Stimulated activated CD4-positive, alpha-beta T cell treated with anti-CD3 and anti-CD28 coated beads, Interleukin-1b, Interleukin-23, amount 100 ng/mL, for 1 hour (primary cell): Measurements from ENCODE around the gene GGCX.
"Not testable (repeated sequence)": the region's sequence is repeated elsewhere in the genome, so short reads cannot be mapped to it uniquely, and the experiment has no call there.

Experiments
- DNase-seq, 2 donors: peaks; one replicate each; pipeline ENCODE4 v3.0.0-alpha.2; 2020; ENCODE audit warnings: low read depth in 2 of 2

Gene GGCX

DNA sequence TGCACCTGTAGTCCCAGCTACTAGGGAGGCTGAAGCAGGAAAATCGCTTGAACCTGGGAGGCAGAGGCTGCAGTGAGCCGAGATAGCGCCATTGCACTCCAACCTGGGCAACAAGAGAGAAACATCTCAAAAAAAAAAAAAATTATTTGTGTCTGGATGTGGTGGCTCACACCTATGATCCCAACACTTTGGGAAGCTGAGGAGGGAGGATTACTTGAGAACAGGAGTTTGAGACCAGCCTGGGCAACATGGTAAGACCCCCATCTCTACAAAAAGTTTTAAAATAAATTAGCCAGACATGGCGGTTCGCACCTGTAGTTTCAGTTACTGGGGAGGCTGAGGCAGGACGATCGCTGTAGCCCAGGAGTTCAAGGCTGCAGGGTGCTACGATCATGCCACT, 14.4 kb upstream of the GGCX start:
- DNase-seq = no peak

DNA sequence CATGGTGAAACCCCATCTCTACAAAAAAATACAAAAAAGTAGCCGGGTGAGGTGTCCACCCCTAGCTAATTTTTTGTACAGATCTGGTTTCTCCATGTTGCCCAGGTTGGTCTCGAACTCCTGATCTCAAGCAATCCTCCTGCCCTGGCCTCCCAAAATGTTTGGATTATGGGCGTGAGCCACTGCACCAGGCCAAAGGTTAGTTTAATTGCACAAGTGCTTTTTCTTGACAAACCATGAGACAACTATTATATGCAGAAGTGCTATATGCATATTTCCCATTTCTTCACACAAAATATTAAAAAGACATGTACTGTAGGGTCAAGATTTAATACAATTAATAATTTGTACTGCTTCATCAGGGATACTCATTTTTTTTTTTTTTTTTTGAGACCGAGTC, 5.0 kb upstream of the GGCX start:
- no peak for DNase-seq

DNA sequence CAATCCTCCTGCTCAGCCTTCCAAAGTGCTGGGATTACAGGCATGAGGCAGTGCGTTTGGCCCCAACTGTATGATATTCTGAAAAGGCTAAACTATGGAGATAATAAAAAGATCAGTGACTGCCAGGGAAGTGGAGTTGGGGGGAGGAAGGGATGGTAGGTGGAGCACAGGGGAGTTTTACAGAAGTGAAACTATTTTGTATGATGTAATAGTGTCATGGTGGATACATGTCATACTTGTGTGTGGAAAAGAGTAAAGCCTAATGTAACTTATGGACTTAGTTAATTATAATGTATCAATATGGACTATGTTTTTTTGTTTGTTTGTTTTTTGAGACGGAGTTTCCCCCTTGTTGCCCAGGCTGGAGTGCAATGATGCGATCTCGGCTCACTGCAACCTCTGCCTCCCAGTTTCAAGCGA, 2.9 kb upstream of the GGCX start:
- no peak for DNase-seq

DNA sequence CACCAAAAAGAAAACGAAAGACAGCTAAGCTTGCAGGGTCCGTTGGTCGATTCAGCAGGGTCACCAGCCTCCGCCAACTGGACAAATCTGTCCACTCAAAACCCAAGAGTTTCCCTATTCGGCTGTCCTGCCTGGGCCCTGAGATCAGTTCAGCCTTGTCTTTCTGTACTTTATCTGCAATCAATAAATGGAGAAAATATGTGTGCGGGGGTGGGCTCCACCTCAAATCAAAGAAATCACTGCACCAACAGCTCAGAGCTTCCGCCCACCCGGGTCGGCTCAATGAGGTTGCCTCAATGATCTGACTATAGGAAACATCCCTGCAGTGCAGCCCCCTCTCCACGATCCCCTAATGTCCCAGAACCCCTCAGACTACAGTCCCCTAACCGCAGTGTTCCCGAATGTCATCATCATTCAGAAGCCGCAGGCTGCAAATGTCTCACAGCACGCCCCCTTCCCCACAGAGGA, 447 bp downstream of the GGCX start:
- no peak for DNase-seq

- DNase-seq = not testable (repeated sequence)
Measured at GRCh38 chr2:85560403-85560726, 928 bp downstream of the GGCX start.

- no peak for DNase-seq
Measured at GRCh38 chr2:85558160-85558559, 3.1 kb downstream of the GGCX start.

DNA sequence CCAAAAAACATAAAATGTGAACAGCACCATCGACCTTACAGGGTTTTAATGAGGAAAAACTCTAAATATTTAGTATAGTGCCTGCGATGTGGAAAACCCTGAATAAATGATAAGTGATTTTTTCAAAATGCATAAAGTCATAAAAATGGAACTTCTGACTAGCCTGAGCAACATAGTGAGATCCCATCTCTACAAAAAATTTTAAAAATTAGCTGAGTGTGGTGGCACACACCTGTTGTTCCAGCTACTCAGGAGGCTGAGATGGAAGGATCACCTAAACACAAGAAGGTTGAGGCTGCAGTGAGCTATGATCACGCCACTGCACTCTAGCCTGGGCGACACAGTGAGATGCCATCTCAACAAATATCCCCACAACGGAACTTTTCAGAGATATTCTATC, 4.2 kb downstream of the GGCX start:
- DNase-seq = no peak

DNA sequence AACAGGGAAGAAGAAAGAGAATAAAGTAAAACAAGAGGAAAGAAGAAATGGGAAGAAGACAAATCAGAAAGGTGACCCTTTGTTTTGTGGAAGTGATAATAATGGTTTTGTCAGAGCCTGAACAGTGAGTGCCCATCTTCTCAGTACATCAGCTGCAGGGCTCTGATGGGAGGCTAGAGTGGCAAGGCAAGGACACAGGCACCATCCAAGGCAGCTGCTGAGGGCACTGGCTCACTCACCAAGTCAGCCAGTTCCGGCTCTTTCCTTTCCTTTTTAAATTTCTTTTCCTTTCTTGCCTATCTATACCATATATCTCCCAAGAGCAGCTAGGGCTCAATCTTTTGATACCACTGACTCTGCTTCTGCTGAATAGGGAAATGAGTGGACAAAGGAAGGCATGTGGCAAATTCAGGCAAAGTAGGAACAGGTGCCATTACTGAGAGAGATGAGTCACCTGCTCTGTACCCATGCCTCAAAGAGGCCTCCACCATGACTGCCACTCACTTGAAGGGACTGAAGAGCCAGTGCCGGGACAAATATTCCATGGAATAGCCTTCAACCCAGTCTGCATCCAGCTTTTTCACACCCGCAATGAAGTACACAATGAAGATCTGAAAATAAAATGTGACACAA, 6.2 kb downstream of the GGCX start:
- no peak for DNase-seq

- DNase-seq = no peak
Measured at GRCh38 chr2:85553184-85553583, 8.1 kb downstream of the GGCX start.

DNA sequence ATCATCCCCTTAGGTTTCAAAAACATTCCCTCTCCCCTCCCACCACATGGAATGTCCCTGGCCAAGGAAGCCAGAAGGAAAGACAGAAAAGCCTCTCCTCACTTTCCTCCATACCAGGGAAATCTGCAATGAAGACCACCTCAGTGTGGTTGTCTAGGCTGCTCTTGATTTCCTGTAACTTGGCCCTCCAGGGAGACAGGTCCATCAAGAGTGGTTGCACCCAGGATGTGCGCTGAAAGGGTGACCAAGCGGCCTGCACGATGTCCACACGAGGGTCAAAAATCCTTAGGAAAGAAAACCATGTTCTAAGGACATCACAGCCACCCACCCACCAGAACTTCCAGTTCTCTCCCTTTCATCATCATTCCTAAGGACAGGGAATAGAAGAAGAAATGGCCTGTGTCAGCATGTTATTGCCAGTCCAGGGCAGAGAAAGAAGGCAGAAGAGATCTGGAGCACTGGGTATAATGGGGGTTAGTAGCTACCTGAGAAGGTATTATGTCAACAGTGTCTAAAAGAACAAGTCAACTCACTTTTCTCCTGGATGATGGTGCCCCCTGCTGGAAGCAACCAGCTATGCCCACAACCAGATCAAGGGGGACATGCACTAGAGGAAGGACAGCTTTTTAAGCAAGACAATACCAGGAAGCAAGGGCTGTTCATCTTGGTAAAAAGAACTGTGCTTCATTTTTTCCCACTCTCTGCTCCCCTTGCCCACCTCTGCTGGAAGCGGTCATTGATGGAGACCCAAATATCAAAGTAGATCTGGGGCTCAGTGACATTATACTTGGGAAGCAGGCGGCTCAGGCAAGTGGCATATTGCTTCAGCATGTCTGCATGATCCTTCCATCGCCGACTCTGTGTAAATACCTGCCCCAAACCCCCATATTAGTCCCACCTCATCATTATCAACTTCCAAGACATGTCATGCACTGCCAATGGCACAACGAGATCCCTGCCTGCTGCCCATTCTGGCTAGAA, 9.3 kb downstream of the GGCX start:
- peak; percentile 81 to 83 for DNase-seq

- no peak for DNase-seq
Measured at GRCh38 chr2:85550486-85550885, 10.8 kb downstream of the GGCX start.

GRCh38 chr2:85549826-85550225, 11.5 kb downstream of the GGCX start:
- DNase-seq = no peak

DNA sequence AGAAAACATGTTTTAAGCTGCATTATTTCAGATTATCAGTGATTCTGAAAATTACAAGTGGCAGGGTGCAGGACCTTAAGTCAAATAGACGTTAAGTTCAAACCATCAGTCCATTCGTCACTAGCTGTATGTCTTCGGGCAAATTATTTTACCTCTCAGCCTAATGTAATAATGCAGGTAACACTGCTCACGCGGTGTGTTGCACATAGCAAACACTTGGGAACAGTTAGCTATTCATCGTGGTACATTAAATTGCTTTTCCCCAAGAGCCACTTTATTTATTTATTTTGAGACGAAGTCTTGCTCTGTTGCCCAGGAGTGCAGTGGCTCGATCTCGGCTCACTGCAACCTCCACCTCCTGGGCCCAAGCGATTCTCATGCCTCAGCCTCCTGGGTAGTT, 12.2 kb downstream of the GGCX start:
- DNase-seq = no peak

DNA sequence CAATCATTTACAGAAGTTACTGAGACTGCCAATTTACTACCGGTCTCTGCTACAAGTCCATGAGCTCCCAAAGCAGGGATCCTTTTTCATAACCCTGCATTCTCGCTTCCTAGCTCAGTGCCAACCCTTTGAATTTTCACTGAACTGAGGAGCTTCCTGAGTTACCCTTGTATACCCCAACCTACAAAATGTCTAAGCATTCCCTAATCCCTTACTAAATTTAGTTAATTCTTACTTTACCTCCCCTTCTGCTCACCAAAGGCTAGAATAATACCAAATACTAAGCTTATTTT, 12.7 kb downstream of the GGCX start:
- no peak for DNase-seq

GRCh38 chr2:85547859-85548607, 13.3 kb downstream of the GGCX start:
- DNase-seq = no peak

GRCh38 chr2:85547089-85547858, 14.0 kb downstream of the GGCX start:
- DNase-seq = no peak

DNA sequence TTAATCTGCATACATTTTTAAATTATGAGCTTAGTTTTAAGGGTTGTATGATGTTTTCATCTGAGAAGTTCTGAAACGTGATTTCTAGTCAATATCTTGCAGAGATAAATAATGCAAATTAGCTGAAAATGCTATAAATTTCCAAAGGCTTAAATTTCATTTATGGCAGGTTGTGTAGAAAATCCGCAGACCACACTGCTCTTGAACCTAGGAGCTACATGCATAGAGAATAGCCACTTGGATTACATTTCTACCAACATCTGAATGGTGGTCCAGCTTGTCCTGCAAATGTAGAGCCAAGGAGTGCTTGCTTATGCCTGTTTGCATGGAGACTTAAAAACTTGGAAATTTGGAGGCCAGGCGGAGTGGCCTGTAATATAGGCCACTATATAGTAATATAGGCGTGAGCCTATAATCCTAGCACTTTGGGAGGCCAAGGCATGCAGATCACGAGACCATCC, 15.5 kb downstream of the GGCX start:
- no peak for DNase-seq

DNA sequence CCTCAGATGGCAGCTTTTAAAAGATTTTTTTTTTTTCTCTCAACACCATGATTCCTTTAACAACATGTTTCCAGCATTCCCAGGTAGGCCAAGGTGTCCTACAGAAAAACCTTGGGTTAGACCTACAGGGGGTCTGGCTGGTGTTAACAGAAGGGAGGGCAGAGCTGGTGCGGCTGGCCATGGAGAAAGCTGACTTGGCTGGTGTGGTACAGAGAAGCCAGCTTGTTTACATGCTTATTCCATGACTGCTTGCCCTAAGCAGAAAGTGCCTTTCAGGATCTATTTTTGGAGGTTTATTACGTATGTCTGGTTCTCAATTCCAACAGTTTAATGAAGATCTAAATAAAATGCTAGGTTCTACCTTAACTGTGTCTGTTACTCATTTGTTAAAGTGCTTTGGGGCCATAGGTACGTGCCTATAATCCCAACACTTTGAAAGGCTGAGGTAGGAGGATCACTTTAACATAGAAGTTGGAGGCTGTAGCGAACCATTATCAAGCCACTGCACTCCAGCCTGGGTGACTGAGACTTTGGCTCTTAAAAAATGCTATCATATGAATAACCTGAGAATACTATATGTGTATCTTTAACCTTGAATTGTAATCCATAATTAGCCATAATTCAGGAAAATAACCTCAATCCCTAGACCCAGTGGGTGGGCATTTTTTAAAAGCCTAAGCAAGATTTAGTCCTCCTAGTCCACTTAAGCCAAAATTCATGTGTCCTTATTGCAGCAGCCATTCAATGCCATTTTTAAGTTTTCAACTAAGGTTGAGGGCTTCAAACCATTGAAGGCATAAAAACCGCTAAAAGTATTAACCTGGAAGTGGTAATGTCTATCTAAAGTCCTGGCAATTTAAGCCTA, 16.1 kb downstream of the GGCX start:
- DNase-seq = not testable (repeated sequence)

DNA sequence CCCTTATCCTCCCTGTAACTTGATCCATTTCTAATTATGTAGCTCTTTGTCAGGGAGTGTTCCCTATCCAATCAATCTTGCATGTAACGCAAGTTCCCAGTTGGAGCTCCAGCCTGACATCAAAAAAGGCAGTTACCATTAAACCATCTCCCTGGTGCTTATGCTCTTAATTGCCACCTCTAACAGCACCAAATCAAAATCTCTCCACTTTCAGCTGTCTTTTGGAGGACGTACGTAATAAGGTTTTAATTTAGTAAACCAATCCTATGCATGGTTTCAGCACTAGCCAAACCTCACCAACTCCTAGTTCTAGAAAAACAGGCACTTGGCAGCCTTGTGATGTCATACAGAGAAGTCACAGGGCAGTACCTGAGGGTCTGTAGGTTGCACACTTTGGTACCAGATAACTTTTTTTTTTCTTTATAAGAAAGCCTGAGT, 17.0 kb downstream of the GGCX start:
- not testable (repeated sequence) for DNase-seq

DNA sequence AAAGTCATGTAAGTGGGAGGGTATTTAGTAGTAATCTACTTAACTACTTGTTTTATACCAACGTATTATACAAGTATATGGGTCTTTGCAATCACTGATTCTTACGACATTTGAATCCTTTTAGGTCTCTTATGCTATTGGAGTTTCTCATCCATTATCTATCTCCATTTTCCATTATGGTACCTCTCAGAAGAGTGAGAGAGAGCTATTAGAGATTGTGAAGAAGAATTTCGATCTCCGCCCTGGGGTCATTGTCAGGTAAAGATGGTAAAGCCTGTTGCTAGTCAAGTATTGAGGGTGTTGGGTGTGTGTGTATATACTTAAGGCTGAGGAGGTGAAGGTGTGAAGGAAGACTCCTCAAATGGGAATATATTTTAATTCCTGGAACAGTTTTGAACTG, 18.5 kb downstream of the GGCX start:
- no peak for DNase-seq
